Skin of body (tissue), 2 donors: Measurements from ENCODE around the gene SF3A1. TPM values are rescaled to one million over a fixed set of nuclear protein-coding genes. Genes with fewer than 3 reads are reported as not detected.
"Not testable (repeated sequence)": the region's sequence is repeated elsewhere in the genome, so short reads cannot be mapped to it uniquely, and the experiment has no call there.

ENCODE experiments used
- DNase-seq: peaks from one replicate; lab custom pipeline; 2025; lab: John Stamatoyannopoulos, UW
- total RNA-seq: library from RNA; depleted of rRNA; stranded (reverse); fragments of >200 nt; gene quantifications from one replicate; pipeline ENCODE4 v1.2.3, GENCODE V29; 2014

Gene SF3A1
- total RNA-seq = 30.0 TPM

GRCh38 chr22:30356449-30357235 is at the start of gene SF3A1, which contains the start of gene CCDC157:
SF3A1 (minus strand) TSS chr22:30356894; CDS start chr22:30356792, 102 bp downstream.
CCDC157 (plus strand) TSS chr22:30357007; CDS start chr22:30366001, 8,994 bp downstream.
- peak; percentile 89 for DNase-seq

- DNase-seq = no peak
Measured at GRCh38 chr22:30406400-30406799, 49.7 kb upstream of the SF3A1 start.

GRCh38 chr22:30405731-30406130 is 49.0 kb upstream of the SF3A1 start:
- no peak for DNase-seq

- no peak for DNase-seq
Measured at GRCh38 chr22:30404307-30404706, 47.6 kb upstream of the SF3A1 start.

- DNase-seq = not testable (repeated sequence)
Measured at GRCh38 chr22:30402766-30403104, 46.0 kb upstream of the SF3A1 start.

GRCh38 chr22:30402028-30402765 is 45.5 kb upstream of the SF3A1 start:
- DNase-seq = no peak

- not testable (repeated sequence) for DNase-seq
Measured at GRCh38 chr22:30401024-30401423, 44.3 kb upstream of the SF3A1 start.

- DNase-seq = no peak
Measured at GRCh38 chr22:30400159-30400558, 43.5 kb upstream of the SF3A1 start.

GRCh38 chr22:30399718-30400117 is 43.0 kb upstream of the SF3A1 start:
- no peak for DNase-seq

GRCh38 chr22:30398685-30399680 is 42.3 kb upstream of the SF3A1 start:
- no peak for DNase-seq

GRCh38 chr22:30397656-30398635 is 41.3 kb upstream of the SF3A1 start:
- no peak for DNase-seq

GRCh38 chr22:30396871-30397655 is 40.4 kb upstream of the SF3A1 start, which contains the start of gene SEC14L2:
SEC14L2 (plus strand) TSS chr22:30397018; CDS start chr22:30397117, 99 bp downstream.
- DNase-seq = no peak

GRCh38 chr22:30393885-30394284 is 37.2 kb upstream of the SF3A1 start:
- DNase-seq = no peak

- no peak for DNase-seq
Measured at GRCh38 chr22:30393322-30393680, 36.6 kb upstream of the SF3A1 start.

GRCh38 chr22:30392661-30393321 is 36.1 kb upstream of the SF3A1 start:
- no peak for DNase-seq

- no peak for DNase-seq
Measured at GRCh38 chr22:30390974-30391691, 34.4 kb upstream of the SF3A1 start.

- DNase-seq = peak; percentile 42
Measured at GRCh38 chr22:30386960-30387827, 30.5 kb upstream of the SF3A1 start, which contains the start of gene RNF215. RNF215 (minus strand) TSS chr22:30387411; CDS start chr22:30387313, 98 bp downstream.
